ENCODE data around the gene SDK1.

SDK1 gene

DNA sequence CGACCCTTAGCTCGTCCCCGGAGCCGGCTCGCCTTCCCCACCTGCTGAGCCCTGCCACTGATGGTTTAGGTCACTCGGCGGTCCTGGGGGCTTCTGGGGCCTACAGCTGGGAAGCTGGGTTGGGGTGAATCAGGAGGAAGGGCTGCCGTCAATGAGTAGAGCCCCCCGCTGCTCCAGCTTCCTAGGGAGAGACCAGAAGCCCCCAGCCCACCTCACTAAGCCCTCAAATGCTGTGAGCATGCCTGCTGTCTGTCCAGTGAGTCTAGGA, 885.4 kb downstream of the SDK1 start:
- no peaks in the 10 kb centered on the region for H3K9me3 ChIP-seq (ENCODE audit: severe bottlenecking)
- TF ChIP-seq, protein P1, sequence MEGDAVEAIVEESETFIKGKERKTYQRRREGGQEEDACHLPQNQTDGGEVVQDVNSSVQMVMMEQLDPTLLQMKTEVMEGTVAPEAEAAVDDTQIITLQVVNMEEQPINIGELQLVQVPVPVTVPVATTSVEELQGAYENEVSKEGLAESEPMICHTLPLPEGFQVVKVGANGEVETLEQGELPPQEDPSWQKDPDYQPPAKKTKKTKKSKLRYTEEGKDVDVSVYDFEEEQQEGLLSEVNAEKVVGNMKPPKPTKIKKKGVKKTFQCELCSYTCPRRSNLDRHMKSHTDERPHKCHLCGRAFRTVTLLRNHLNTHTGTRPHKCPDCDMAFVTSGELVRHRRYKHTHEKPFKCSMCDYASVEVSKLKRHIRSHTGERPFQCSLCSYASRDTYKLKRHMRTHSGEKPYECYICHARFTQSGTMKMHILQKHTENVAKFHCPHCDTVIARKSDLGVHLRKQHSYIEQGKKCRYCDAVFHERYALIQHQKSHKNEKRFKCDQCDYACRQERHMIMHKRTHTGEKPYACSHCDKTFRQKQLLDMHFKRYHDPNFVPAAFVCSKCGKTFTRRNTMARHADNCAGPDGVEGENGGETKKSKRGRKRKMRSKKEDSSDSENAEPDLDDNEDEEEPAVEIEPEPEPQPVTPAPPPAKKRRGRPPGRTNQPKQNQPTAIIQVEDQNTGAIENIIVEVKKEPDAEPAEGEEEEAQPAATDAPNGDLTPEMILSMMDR (IDR thresholded peaks at IDR 0.05; ENCODE audit: low read depth, low read length): no peak
- H3K4me3 ChIP-seq (ENCODE audit: low read depth, low read length): no peak overlapping the region
- H3K27ac ChIP-seq: no peak overlapping the region
- no peaks in the 10 kb centered on the region for H3K36me3 ChIP-seq
- no peak for DNase-seq
- H3K27me3 ChIP-seq (ENCODE audit: insufficient read depth, low read depth, severe bottlenecking): no peaks in the 10 kb centered on the region

DNA sequence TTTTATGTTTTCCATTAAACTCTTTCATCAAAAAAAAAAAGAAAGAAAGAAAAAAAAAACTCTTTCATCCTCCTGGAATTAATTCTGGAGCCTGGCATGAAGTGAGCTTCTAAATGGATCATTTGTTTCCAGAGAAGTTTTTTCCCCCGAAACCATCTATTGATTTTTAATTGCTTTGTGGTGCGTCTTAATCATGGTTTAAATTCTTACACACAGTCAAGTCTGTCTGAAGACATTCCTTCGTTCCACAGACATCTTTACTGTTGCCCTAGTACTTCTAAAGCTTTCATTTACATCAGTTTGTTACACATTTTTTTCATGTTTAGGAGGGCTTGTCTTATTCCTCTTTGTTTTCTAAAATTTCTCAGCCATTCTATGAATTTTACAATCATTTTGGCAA, 887.6 kb downstream of the SDK1 start:
- DNase-seq: no peak
- H3K36me3 ChIP-seq: no peaks in the 10 kb centered on the region

DNA sequence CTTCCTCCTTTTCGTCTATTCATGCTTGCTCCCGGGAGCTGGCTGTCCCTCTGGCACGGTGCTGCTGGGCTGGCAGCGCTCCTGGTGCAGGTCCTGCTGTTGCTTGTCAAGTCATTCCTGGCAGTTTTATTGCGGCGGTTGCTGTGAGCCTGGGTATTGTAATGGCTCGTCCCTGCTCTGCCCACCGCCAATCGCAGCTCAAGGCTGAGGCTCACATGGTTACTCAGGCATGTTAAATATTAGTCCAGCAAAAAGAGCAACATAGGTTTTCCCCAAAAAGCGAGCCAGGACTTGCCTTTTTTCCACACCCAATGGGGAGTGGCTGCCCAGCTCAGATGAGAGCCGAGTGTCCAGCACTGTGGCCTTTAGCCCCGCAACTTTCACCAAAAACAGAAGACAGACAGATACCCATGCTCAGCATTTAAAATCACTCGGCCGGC, 888.1 kb downstream of the SDK1 start:
- DNase-seq: no peak

More for the DNA sequence above, 887.6 kb downstream of the SDK1 start:
- TF ChIP-seq, protein P1 (IDR thresholded peaks at IDR 0.05; ENCODE audit: low read depth, low read length): no peak
- Histone ChIP-seq H3K27ac (no peak overlapping the region), H3K4me3 (ENCODE audit: low read depth, low read length) (no peak overlapping the region), H3K27me3 (ENCODE audit: insufficient read depth, low read depth, severe bottlenecking) (no peaks in the 10 kb centered on the region), H3K9me3 (ENCODE audit: severe bottlenecking) (no peaks in the 10 kb centered on the region)

DNA sequence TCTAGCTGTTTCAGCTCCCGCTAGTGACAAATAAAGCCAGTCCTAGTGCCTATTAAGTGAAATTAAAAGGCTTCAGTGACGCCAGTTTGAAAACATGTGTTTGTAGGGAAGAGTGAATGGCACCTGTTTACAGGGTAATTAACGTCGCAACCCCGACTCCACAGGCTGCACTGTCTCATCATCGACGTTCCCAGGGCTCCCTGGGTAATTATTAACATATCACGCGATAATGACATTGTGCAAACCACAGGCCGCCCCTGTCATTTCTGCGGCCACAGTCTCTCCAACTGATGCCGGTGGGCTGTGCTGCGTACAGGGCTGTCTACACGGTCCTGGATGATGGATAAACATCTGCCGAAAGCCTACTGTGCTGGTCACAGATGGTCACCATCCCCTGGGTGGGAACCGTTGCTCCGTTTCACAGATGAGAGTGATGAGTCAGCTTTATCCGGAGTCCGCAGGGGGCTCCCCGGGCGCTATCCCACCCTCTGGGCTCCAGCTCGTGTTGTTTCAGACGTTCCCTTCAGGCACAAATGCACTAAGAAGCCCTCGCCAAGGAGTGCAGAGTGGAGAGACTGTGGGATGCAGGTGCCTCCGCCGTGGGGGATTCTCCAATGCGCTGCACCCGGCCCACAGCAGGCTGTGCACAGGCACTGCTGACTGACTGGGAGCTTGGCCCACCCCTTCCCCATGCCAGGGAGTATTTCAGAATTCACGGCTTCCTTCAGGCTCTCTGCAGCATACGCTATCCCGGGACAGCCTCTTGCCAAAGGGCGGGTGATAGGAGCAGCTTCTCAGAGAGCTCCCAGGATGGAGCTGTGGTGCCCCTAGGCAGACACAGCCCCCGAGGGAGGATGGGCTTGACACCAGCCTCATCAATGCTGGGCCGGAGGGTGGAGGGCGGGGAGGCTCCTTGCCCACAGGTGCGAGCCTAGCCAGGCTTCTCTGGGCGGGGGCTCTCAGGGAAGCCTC, 889.2 kb downstream of the SDK1 start:
- Histone ChIP-seq H3K27me3 (ENCODE audit: insufficient read depth, low read depth, severe bottlenecking) (no peaks in the 10 kb centered on the region), H3K9me3 (ENCODE audit: severe bottlenecking) (no peaks in the 10 kb centered on the region), H3K4me3 (ENCODE audit: low read depth, low read length) (no peak overlapping the region), H3K27ac (no peak overlapping the region), H3K36me3 (no peaks in the 10 kb centered on the region)
- TF ChIP-seq, protein P1 (IDR thresholded peaks at IDR 0.05; ENCODE audit: low read depth, low read length): no peak
- no peak for DNase-seq

More for the DNA sequence above, 888.1 kb downstream of the SDK1 start:
- TF ChIP-seq, protein P1 (IDR thresholded peaks at IDR 0.05; ENCODE audit: low read depth, low read length): no peak
- Histone ChIP-seq H3K27ac (no peak overlapping the region), H3K36me3 (no peaks in the 10 kb centered on the region), H3K9me3 (ENCODE audit: severe bottlenecking) (no peaks in the 10 kb centered on the region), H3K27me3 (ENCODE audit: insufficient read depth, low read depth, severe bottlenecking) (no peaks in the 10 kb centered on the region), H3K4me3 (ENCODE audit: low read depth, low read length) (no peak overlapping the region)

DNA sequence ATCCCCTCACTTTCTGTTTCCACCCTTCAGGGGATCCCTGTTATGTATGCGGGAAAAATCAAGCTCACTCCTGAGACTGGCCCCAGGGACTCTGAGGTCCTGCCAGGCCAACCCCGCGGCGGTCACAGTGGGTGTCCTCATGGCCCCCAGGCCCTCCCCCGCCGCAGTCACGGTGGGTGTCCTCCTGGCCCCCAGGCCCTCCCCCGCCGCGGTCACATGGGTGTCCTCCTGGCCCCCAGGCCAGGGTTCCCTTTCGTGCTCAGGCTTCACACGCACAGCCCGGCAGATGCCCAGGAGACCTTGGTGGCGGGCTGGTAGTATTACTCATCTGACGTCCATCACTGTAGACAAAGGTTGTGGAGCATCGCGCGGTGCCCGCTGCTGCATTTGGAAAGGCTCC, 890.0 kb downstream of the SDK1 start:
- DNase-seq: no peak
- Histone ChIP-seq H3K27ac (no peak overlapping the region), H3K36me3 (no peaks in the 10 kb centered on the region), H3K27me3 (ENCODE audit: insufficient read depth, low read depth, severe bottlenecking) (no peaks in the 10 kb centered on the region), H3K4me3 (ENCODE audit: low read depth, low read length) (no peak overlapping the region), H3K9me3 (ENCODE audit: severe bottlenecking) (no peaks in the 10 kb centered on the region)
- TF ChIP-seq, protein P1 (IDR thresholded peaks at IDR 0.05; ENCODE audit: low read depth, low read length): no peak
